Upper lobe of left lung (tissue), 4 donors: ENCODE results near the gene EXOC3.

Experiments
- CTCF ChIP-seq, 6 experiments: fragments of 450-650 bp in 4 of 6; fragments of 200-600 bp in 2 of 6; sonication (generic) in 2 of 6; IDR thresholded peaks; one replicate each; pipeline ENCODE4 v1.5.1; 2016 to 2019; ENCODE audit warnings: antibody characterized with exemption in 6 of 6
- POLR2A ChIP-seq, 4 donors: fragments of 450-650 bp; IDR thresholded peaks; one replicate each; pipeline ENCODE4 v1.5.1; 2016 to 2017; ENCODE audit warnings: antibody characterized with exemption in 4 of 4, mild to moderate bottlenecking in 2 of 4
- POLR2AphosphoS5 ChIP-seq, 2 donors: sonication (generic); formaldehyde crosslinking; IDR thresholded peaks; one replicate each; pipeline ENCODE4 v1.5.1; 2017; ENCODE audit warnings: antibody characterized with exemption in 2 of 2

- TF ChIP-seq POLR2A (IDR thresholded peaks at IDR 0.05), result no peak
- no peak for TF ChIP-seq CTCF (IDR thresholded peaks at IDR 0.05)
- TF ChIP-seq POLR2AphosphoS5 (IDR thresholded peaks at IDR 0.05), result no peak
Measured at GRCh38 chr5:453725-454481, 10.9 kb downstream of the EXOC3 start.
